ENCODE measurements around the gene ACSS1. TPM values are rescaled to one million over a fixed set of nuclear protein-coding genes. Genes with fewer than 3 reads are reported as not detected.

Gene ACSS1
- total RNA-seq, 1 experiment from 2014 or later: 0.61 TPM

GRCh38 chr20:24977336-24977735 lies 80.6 kb downstream of the ACSS1 start:
- peaks cover 21% of the 10 kb centered on the region for H3K9me3 ChIP-seq (ENCODE audit: control insufficient read depth, low read depth, low read length)
- no peak overlapping the region for H2BK12ac ChIP-seq (ENCODE audit: insufficient read length, low read depth, low read length)
- no peak overlapping the region for H3K14ac ChIP-seq (ENCODE audit: insufficient read depth, low read length)
- no peak overlapping the region for H2AFZ ChIP-seq (ENCODE audit: low read length)
- no peak overlapping the region for H4K91ac ChIP-seq (ENCODE audit: insufficient read length, low read depth, low read length)
- no peaks in the 10 kb centered on the region for H3K4me1 Mint-ChIP-seq
- peaks cover 73 to 79% (median 76%) of the 10 kb centered on the region in 3 experiments for H3K36me3 Mint-ChIP-seq (ENCODE audit: insufficient read depth in 1 of 3, low read depth in 3 of 3)
- no peak for DNase-seq
- H3K27me3 ChIP-seq (ENCODE audit: insufficient read depth, low read length): no peaks in the 10 kb centered on the region
- peaks cover 20 to 30% of the 10 kb centered on the region in 2 experiments for H3K9me3 Mint-ChIP-seq
- H3K4me2 ChIP-seq (ENCODE audit: insufficient read depth, insufficient read length, low read length): no peak overlapping the region
- H3T11ph ChIP-seq (ENCODE audit: low read length): no peak overlapping the region
- H3K4ac ChIP-seq (ENCODE audit: low read depth, low read length): no peak overlapping the region
- no peak overlapping the region for H2AK5ac ChIP-seq (ENCODE audit: insufficient read length, low read length)
- H3K79me2 ChIP-seq (ENCODE audit: insufficient read depth, low read length): no peaks in the 10 kb centered on the region; the same call in 1 of the 2 replicates
- no peak overlapping the region for H2BK120ac ChIP-seq (ENCODE audit: low read depth, low read length, poor library complexity, severe bottlenecking)
- H3K9ac ChIP-seq (ENCODE audit: extremely low read depth, insufficient read length, low read length): no peak overlapping the region
- H4K5ac ChIP-seq (ENCODE audit: insufficient read length, low read depth, low read length): no peak overlapping the region
- H3K23ac ChIP-seq (ENCODE audit: insufficient read length, low read depth, low read length): no peak overlapping the region
- no peaks in the 10 kb centered on the region; the same call in 1 of the 2 replicates for H3K27me3 Mint-ChIP-seq (ENCODE audit: low read depth)
- H4K8ac ChIP-seq (replicated peaks; ENCODE audit: insufficient read length, low read depth, low read length): no peak overlapping the region
- H3K79me1 ChIP-seq (ENCODE audit: insufficient read depth, low read depth, low read length, poor library complexity, severe bottlenecking): peaks cover 4% of the 10 kb centered on the region
- WGBS (ENCODE audit: extremely low coverage, insufficient read length, low lambda C conversion rate): no CpG with 5 or more reads among the region's 1 CpG
- H2BK5ac ChIP-seq (ENCODE audit: insufficient read length, low read length): no peak overlapping the region
- H2BK20ac ChIP-seq (ENCODE audit: low read depth, low read length, poor library complexity, severe bottlenecking): no peak overlapping the region
- TF ChIP-seq CTCF (conservative IDR thresholded peaks at IDR 0.05): no peak
- no peak overlapping the region for H3K18ac ChIP-seq (ENCODE audit: insufficient read length, low read depth, low read length)
- no peak overlapping the region for H2BK15ac ChIP-seq (ENCODE audit: low read depth, low read length)
- no peak overlapping the region for H3K27ac ChIP-seq (ENCODE audit: insufficient read length, low read depth, low read length)
- no peaks in the 10 kb centered on the region for H3K23me2 ChIP-seq (ENCODE audit: insufficient read length, low read depth, low read length, poor library complexity, severe bottlenecking)
- H3K4me1 ChIP-seq (ENCODE audit: insufficient read depth, low read length): no peaks in the 10 kb centered on the region
- H3K27ac Mint-ChIP-seq: no peak overlapping the region
- H4K20me1 ChIP-seq (ENCODE audit: control insufficient read depth, insufficient read depth, insufficient read length): no peaks in the 10 kb centered on the region
- no peak overlapping the region for H3K4me3 Mint-ChIP-seq
- H3K56ac ChIP-seq (ENCODE audit: insufficient read length, low read depth, low read length): no peak overlapping the region

Measured in H9 (cell line).